PFSK-1 (cell line): ENCODE measurements around the gene AIF1.

Experiments
- FOXP2 ChIP-seq: optimal IDR thresholded peaks from 2 replicates; pipeline ENCODE3; 2011; ENCODE audit warnings: borderline replicate concordance, control low read depth, inconsistent platforms; ENCODE audit not compliant: insufficient read depth; ENCODE audit errors: extremely low read length, extremely low read depth
- POLR2AphosphoS5 ChIP-seq: IDR thresholded peaks from 2 replicates; pipeline ENCODE4 v1.6.1; 2012; ENCODE audit warnings: low read depth, mild to moderate bottlenecking, control low read depth, low read length, moderate library complexity
- REST ChIP-seq, 2 experiments: IDR thresholded peaks; 2 replicates each; pipeline versions ENCODE4 v1.6.1 to v1.8.0; 2011 to 2012; ENCODE audit warnings: low read depth in 2 of 2, low read length in 2 of 2, control low read depth in 1 of 2, inconsistent platforms in 1 of 2, mild to moderate bottlenecking in 1 of 2, moderate library complexity in 1 of 2; ENCODE audit not compliant: insufficient read depth in 1 of 2
- SIN3A ChIP-seq: IDR thresholded peaks from 2 replicates; pipeline ENCODE4 v1.6.1; 2012; ENCODE audit warnings: mild to moderate bottlenecking, low read length, moderate library complexity, borderline replicate concordance; ENCODE audit not compliant: insufficient read depth
- TAF1 ChIP-seq: IDR thresholded peaks from 2 replicates; pipeline ENCODE4 v1.6.1; 2012; ENCODE audit warnings: low read length, control low read depth, borderline replicate concordance; ENCODE audit not compliant: insufficient read depth

The AIF1 gene

DNA sequence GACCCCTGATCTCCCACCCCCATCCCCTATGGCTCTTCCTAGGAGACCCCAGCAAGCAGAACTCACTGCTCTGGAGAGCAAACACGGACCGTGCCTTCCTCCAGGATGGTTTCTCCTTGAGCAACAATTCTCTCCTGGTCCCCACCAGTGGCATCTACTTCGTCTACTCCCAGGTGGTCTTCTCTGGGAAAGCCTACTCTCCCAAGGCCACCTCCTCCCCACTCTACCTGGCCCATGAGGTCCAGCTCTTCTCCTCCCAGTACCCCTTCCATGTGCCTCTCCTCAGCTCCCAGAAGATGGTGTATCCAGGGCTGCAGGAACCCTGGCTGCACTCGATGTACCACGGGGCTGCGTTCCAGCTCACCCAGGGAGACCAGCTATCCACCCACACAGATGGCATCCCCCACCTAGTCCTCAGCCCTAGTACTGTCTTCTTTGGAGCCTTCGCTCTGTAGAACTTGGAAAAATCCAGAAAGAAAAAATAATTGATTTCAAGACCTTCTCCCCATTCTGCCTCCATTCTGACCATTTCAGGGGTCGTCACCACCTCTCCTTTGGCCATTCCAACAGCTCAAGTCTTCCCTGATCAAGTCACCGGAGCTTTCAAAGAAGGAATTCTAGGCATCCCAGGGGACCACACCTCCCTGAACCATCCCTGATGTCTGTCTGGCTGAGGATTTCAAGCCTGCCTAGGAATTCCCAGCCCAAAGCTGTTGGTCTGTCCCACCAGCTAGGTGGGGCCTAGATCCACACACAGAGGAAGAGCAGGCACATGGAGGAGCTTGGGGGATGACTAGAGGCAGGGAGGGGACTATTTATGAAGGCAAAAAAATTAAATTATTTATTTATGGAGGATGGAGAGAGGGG is 41.6 kb upstream of the AIF1 start:
- TF ChIP-seq TAF1 (no peak), POLR2AphosphoS5 (no peak), FOXP2 (no peak), SIN3A (no peak), REST (IDR thresholded peaks at IDR 0.05; ENCODE audit: insufficient read depth in 1 of 2, low read depth in 2 of 2, low read length in 2 of 2) (no peak)

DNA sequence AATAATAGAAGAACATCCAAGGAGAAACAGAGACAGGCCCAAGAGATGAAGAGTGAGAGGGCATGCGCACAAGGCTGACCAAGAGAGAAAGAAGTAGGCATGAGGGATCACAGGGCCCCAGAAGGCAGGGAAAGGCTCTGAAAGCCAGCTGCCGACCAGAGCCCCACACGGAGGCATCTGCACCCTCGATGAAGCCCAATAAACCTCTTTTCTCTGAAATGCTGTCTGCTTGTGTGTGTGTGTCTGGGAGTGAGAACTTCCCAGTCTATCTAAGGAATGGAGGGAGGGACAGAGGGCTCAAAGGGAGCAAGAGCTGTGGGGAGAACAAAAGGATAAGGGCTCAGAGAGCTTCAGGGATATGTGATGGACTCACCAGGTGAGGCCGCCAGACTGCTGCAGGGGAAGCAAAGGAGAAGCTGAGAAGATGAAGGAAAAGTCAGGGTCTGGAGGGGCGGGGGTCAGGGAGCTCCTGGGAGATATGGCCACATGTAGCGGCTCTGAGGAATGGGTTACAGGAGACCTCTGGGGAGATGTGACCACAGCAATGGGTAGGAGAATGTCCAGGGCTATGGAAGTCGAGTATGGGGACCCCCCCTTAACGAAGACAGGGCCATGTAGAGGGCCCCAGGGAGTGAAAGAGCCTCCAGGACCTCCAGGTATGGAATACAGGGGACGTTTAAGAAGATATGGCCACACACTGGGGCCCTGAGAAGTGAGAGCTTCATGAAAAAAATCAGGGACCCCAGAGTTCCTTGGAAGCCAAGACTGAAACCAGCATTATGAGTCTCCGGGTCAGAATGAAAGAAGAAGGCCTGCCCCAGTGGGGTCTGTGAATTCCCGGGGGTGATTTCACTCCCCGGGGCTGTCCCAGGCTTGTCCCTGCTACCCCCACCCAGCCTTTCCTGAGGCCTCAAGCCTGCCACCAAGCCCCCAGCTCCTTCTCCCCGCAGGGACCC is 40.6 kb upstream of the AIF1 start:
- TF ChIP-seq SIN3A (no peak), TAF1 (no peak), FOXP2 (no peak), POLR2AphosphoS5 (no peak), REST (IDR thresholded peaks at IDR 0.05; ENCODE audit: insufficient read depth in 1 of 2, low read depth in 2 of 2, low read length in 2 of 2) (no peak)

DNA sequence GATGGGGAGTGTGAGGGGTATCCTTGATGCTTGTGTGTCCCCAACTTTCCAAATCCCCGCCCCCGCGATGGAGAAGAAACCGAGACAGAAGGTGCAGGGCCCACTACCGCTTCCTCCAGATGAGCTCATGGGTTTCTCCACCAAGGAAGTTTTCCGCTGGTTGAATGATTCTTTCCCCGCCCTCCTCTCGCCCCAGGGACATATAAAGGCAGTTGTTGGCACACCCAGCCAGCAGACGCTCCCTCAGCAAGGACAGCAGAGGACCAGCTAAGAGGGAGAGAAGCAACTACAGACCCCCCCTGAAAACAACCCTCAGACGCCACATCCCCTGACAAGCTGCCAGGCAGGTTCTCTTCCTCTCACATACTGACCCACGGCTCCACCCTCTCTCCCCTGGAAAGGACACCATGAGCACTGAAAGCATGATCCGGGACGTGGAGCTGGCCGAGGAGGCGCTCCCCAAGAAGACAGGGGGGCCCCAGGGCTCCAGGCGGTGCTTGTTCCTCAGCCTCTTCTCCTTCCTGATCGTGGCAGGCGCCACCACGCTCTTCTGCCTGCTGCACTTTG is 39.6 kb upstream of the AIF1 start, which contains the start of gene TNF:
TNF (plus strand) TSS at position 231 of the 567 bp plus-strand sequence; CDS start at position 408, 177 bp downstream.
- TF ChIP-seq TAF1 (no peak), POLR2AphosphoS5 (no peak), FOXP2 (no peak), REST (IDR thresholded peaks at IDR 0.05; ENCODE audit: insufficient read depth in 1 of 2, low read depth in 2 of 2, low read length in 2 of 2) (no peak), SIN3A (no peak)

- TF ChIP-seq POLR2AphosphoS5, result no peak
- TF ChIP-seq REST (IDR thresholded peaks at IDR 0.05; ENCODE audit: insufficient read depth in 1 of 2, low read depth in 2 of 2, low read length in 2 of 2), result no peak
- no peak for TF ChIP-seq TAF1
- no peak for TF ChIP-seq FOXP2
- TF ChIP-seq SIN3A, result no peak
Measured at GRCh38 chr6:31575952-31576685, 38.9 kb upstream of the AIF1 start.
